HG02852 (cell line): Measurements from ENCODE around the gene FGD5.

ENCODE experiments used
- ATAC-seq: cut with Tn5 transposase; IDR thresholded peaks from one replicate; pipeline ENCODE4 v1.9.1; 2021; ENCODE audit warnings: mild to moderate bottlenecking, moderate library complexity; ENCODE audit not compliant: unreplicated experiment

FGD5 gene

GRCh38 chr3:14959359-14959943 is 140.7 kb downstream of the FGD5 start:
- ATAC-seq = peak; percentile 54

GRCh38 chr3:14962762-14963161 is 144.0 kb downstream of the FGD5 start:
- ATAC-seq = no peak

- ATAC-seq = no peak
Measured at GRCh38 chr3:14967285-14967684, 148.5 kb downstream of the FGD5 start.

- no peak for ATAC-seq
Measured at GRCh38 chr3:14969671-14970070, 150.9 kb downstream of the FGD5 start.

DNA sequence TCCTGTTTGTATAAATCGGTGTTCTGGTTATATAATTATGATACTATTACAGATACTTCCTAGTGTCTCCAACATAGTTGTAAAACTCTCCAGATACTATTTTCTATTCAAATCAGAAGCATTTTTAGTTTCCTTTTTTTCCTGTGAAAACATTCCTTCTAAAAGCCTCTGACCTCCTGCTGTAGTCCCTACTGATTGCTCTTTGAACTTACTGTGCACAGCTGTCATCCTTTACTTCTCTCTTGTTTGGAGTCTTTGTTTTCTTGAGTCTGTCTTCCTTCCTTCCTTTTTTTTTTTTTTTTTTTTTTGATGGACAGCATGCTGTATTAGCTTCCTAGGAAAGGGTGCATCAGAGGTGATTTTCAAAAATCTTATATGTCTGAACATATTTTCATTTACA is 157.6 kb downstream of the FGD5 start:
- ATAC-seq = no peak

- peak; percentile 69 for ATAC-seq
Measured at GRCh38 chr3:14980689-14981088, 161.9 kb downstream of the FGD5 start.
